Jurkat, Clone E6-1 (cell line): ENCODE data around the gene TGFBR2.

Experiments used
- DNase-seq: peaks from one replicate; pipeline ENCODE4 v3.0.0-alpha.2; 2011; ENCODE audit warnings: low read depth, low spot score
- H3K4me3 ChIP-seq: 2 replicates; pipeline ENCODE4 v1.5.1; 2011; ENCODE audit warnings: mild to moderate bottlenecking, low read length, control low read depth, moderate library complexity

Gene TGFBR2

DNA sequence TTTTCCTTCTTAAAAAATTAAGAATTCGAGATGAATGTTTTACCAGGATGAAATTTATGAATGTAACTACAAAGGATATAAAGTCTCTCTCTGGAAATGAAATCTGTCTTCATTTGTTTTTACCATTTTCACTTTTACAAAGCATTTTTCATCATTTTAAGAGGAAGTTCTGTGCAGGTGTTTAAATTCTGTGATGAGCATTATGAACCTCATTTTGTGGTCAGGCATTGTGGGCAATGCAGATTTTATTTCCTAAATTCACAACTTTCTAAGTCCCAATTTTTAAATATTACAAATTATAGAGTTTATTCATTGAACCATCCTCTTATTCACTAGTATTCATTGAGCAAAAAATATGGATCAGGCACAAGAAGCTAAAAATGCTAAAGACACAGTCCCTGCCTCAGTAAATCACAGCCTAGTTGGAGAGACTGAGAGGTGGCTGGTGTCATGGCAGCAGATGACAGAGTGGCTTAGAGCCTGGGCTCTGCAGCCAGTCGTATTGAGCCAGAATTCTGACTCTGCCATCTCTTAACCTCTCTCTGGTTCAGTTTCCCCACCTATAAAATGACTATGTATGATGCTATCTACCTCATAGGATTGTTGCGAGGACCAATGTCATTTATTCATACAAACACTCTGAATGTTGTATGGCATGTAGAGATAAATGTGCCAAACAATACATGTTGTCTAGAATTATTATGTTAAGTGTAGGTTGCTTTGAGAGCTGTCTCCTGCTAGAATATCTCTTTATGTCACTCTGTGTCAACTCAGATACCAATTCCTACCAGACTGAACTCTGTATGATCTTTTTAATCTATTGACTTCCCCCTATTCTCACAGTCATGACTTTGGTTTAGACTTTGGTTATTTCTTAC, 7.5 kb upstream of the TGFBR2 start:
- DNase-seq: peak; percentile 66
- no peak overlapping the region for H3K4me3 ChIP-seq

DNA sequence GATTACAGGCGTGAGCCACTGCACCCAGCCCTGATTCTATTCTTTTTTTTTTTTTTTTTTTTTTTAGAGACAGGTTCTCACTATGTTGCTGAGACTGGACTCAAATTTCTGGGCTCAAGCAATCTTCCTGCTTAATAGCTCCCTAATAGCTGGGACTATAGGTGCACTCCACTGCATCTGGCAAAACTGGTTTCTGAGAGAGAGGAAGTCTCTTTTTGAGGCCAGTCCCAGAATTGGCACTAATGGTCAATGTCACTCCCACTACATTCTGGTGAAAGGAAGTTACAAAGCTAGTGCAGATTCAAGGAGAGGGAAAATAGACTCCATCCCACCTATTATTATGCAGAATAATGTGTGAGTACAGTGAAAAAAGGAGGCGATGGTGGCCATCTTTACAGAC, 5.8 kb upstream of the TGFBR2 start:
- DNase-seq: no peak
- no peak overlapping the region for H3K4me3 ChIP-seq

DNA sequence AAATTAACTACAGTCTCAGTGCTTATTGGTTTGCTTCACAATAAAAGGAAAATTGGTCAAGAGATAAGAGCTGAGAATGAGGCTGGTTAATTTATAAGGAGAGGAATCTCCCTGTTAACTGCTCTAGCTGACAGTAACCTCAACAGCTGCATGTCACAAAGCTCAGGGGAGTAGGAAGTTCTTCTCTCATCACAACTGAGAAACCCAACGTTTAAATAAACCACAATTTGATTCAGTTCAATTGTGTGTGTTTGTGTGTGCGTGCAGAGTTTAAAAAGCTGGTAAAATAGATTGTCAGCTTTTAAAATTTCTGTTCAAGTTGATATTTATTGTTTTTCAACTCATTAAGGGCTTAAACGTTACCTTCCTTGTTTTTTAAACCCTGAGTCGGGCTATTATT, 3.5 kb upstream of the TGFBR2 start:
- peak; percentile 91 for DNase-seq
- peak overlapping the region; percentile 23 for H3K4me3 ChIP-seq

DNA sequence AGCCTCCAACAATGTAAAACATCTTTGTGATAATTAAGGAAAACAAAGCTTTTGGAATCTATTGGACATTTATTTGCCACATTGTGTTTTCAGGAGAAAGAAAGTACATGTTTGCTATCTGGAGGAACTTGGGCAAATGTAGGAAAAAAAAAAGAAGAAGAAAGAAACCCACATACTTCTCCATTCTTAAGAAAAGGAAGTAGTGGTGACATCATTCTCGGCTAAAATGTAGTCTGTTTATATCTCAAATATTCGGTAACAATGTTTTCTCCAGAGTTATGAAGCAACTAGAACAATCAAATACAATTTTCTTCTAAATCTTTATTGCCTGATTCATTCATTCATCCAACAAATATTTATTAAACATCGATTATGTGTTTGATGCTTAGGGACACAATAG, 2.3 kb upstream of the TGFBR2 start:
- no peak for DNase-seq
- H3K4me3 ChIP-seq: peak overlapping the region; percentile 43

DNA sequence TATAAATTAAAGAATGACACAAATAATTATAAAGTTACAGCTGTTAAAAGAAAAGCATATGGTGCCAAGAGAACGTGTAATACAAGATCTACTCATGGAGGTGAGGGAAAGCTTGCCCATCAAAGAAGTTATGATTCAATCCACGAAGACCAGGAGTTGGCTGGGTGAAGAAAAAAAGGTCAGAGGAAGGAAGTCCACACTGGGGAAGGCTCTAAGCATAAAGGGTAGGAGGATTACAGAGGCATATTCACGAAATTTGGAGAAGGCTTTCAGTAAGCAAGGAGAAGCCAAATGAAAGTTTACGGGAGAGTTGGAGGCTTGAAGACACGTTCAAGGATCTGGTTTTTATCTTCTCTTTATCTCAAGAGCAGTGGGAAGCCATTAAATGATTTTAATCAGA, 1.8 kb upstream of the TGFBR2 start:
- H3K4me3 ChIP-seq: peak overlapping the region; percentile 43
- no peak for DNase-seq

DNA sequence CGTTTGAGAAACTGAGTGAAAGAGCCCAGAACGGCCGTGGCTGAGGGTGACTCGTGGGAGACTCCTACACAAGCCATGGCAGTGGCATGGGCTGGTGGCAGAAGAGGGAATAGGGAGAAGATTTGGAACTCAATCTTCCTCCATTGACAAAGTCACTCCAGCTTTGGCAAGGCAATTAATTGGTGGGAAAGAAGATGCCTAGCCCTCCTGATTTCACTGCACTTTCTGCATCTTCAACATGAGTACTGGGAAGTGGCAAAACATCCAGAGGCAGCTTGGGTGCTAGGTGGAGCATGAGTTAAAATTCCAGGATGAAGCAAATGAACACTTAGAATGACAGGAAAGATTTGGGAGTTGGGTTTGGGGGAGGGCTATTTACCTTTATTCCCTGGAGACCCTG, 1.4 kb upstream of the TGFBR2 start:
- H3K4me3 ChIP-seq: peak overlapping the region; percentile 43
- DNase-seq: no peak

DNA sequence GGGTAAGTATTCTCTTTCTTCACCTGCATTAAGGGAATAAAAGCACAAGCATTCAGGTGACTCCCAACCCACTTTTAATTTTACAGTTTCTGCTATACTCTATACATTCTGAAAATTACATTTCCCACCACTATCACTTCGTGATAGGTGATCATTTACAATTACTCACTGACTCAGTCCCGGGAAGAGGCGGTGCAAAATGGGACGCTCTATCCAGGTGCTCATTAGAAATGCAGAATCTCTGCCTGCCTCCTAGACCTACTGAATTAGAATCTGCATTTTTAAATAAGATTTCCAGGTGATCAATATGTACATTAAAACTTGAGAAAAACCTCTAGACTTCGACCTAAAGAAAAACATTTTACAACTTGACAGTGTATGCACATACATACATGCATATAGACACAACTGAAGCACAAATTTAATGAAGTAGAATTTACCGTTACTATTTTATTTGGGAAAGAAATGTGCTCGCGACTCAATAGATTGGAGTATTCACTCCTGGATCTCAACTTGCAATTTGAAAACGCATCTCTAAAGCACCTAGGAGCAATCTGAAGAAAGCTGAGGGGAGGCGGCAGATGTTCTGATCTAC, 598 bp upstream of the TGFBR2 start:
- H3K4me3 ChIP-seq: peak overlapping the region; percentile 77
- no peak for DNase-seq

DNA sequence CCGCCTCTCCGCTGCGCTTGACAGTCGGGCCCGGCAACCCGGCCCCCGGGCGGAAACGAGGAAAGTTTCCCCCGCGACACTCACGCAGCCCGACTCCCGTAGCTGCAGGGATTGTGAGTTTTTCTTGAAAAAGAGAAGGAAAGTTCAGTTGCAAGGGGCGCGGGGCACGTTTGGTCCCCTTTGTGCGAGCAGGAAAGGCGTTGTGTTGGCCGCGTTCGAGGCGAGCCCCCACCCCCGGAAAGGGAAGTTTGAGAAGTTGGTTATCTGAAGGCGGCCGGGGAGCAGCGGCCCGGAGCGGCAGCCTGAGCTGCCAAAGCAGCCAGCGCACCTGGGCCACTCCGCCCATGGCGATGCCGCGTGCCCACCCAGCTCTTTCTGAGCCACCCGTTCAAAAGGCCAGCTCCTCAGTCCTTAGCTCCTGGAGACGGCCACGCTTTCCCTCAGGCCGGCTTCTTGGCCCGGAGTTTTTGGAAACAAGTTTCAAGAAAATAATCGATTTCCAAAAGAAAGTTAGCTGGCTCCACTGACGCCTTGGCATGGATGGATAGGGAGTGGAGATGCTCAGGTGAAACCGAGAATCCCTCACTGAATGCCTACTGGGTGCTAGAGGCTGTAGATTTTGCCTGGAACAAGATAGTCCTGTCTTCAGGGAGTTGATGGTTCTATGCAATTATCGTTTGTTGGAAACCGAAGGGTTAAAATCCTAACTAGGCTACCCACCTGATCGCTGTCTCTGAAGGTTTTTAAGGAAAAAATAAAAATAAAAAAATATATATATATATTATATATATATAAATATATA, 832 bp downstream of the TGFBR2 start:
- H3K4me3 ChIP-seq: peak overlapping the region; percentile 77
- no peak for DNase-seq

DNA sequence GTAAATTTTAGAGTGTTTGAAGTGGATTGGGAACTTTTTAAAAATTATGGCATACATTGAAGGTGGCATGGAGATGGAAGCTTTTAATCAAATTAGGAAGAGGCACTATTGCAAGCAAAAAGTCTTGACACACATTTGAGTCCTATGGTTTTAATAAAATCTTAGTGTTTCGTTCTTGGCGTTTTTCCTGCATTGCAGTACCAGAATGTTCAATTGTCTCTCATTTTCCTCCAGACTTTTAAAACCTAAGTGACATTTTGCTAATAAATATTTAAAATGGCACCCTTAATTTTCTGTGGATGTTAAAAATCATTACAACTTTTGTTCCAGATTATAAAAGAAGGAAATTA, 2.2 kb downstream of the TGFBR2 start:
- H3K4me3 ChIP-seq: peak overlapping the region; percentile 33
- no peak for DNase-seq

DNA sequence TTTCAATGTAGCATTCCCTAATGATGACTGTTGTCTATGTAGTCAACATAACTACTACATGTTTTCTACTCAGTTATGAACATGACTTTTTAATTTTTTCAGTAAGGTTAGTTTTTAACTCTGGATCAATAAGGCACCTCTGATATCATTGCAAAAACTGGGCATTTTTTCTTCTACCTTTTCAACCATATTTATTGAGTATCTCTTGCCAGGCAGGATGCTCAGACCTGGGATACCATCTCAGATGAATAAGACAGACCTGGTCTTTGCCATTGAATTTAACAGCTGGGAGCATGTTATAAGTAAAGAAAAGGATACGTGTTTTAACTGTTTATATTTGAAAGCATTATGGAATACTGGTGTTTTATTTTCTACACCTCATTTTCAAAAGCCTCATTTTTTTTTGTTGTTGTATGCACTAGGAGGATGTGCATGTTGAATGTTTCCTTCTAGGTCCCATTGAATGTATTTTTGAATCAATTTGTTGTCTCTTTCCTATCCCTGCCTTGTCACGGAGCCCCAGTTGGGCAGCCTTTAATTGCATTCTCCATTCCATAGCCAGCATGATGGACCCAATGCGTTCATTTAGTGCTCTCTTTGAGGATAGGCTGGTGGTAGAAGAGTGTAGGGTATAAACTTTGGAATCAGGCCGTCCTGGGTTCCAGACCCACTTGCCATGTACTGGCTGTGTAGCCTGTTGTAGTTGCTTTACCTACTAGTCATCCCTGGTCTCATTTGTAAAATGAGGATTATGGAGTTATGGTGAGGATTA, 3.7 kb downstream of the TGFBR2 start:
- H3K4me3 ChIP-seq: no peak overlapping the region
- DNase-seq: no peak

DNA sequence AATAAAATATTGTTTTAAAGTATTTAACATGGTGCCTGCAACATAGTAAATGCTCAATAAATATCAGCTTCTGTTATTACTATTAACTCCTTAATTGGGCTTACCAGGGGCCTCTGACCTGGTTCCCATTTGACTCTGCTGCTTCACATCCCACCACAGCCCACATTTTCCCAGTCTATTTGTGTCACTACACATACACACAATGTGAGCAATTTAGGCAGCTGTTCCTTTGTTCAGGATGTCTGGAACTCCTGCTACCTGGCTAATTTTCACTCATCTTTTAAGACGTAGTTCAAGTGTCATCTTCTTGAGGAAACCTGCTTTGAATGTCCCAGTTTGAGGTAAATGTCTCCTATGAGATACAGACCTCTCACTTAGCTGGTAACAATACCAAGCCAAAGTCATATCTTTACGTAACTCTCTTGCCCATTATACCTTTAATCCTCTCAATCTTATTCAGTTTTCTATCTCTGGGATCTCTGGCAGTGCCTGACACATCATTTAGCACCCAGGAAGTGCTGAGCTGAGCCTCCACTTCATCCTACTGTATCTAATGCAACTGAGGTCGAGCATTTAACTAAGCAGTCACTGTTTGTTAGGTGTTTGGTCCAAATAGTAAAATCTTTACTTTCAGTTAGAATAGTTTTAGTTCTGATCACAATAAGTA, 4.4 kb downstream of the TGFBR2 start:
- no peak overlapping the region for H3K4me3 ChIP-seq

DNA sequence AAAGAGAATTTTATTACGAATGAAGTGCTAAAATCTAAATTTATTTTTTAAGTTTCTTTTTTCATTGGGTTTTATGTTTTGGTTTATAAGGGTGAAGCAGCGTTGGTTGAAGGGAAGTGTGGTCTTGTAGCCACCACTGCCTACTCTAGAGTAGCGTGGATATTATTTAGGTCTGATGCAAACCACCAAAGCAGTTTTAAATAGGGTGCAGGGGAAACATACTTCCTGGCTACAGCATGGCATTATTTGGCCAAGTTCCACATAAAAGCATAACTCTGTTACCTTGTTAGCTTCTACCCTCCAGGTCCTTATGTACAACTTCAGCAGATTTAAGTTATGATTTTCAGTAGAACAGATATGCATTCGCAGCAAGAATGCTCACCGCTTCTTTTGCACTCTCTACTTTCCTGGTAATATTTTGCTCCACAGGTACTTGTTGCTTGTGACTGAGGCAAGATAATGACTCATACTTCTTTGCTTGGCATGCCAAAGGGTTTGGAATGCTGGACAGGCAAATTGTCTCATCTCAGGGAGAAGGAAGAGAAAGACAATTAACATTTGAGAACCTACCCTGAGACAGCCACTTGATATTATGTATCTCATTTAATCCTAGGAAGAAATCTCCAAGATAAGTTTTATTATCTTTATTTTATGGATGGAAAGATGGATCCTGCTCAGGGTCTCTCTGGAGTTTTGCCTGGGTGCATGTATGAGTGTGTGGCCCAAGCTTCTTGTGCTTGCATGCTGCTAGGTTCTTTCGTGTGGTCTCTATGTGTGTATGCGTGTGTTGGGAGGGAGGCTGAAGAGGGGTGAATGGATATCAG, 5.4 kb downstream of the TGFBR2 start:
- peak; percentile 60 for DNase-seq

More for the DNA sequence above, 4.4 kb downstream of the TGFBR2 start:
- no peak for DNase-seq

DNA sequence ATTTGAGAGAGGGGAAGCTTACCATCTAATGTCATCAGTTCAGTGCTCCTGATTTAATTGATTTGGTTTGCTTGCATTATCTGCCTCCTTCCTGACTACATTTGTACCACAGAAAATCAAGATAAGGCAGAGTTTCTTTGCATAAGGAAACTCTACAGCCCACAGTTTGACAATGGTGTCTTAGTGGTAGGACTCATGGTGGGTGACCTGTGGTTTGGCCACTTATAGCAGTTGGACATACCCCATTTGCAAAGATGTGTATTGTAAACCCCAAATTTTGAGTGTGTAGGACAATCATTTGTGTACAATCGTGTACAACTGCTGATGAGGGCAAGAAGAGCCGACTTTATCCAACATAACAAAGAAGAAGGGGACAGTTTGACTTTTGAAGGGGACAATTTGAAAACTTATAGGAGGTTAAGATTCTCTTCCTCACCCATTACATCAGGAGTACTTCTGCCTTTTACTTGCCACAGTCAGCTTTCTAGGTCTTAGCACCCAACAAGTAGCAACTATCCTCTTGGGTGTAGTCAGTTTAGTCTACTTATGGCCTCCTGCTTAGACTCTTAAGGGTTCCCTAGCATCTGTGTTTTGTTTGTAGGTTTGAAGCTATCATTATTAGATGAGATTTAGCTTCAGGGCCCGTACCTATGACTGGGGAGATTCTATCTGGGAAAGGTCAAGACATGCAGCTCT, 6.2 kb downstream of the TGFBR2 start:
- H3K4me3 ChIP-seq: no peak overlapping the region
- no peak for DNase-seq

More for the DNA sequence above, 5.4 kb downstream of the TGFBR2 start:
- no peak overlapping the region for H3K4me3 ChIP-seq

DNA sequence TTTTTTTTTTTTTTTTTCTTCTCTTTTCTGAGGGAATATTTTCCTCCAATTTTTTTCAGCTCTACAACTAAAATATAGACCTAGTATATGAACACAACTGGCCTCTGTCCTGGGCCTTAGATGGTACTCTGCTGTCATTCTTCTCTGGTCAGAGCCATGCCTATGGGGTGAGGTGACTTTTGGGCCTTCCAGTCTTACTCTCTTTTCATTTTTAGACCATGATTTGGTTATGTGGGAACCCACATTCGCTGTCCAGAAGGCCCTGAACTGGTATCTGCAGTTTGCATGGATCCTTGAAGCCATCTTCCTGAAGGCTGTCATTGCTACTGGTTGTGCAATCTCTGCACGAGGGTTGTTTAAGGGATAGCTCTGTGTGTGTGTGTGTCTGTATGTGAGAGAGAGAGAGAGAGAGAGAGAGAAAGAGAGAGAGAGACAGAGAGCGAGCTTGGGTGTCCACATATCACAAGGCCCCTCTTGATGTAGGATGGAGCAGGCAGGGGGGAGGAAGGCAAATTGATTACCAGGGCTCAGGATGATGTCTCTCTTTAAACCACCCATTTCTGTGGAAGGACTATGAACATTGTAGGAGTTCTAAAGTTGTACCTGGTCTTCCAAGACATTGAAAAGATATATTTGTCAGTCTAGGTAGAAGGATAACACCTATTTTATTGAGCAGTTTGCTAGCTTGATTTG, 6.9 kb downstream of the TGFBR2 start:
- H3K4me3 ChIP-seq: no peak overlapping the region
- DNase-seq: no peak

DNA sequence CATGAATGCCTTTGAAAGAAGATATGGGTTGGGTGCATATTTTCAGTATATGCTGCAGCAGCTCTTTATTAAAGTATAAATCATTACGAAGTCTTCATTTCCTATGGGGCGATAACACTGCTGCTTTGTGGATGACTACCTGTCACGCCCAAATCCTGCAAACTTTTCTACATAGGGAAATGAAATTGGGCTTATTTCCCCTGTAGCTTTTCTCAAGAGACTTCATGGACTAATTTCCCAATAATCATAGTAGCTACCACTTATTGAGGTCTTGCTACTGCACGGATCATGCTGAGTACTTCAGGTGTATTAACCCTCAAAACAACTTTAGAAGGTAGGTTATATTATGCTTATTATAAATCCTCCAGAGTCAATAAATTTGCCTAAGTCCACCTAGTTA, 8.0 kb downstream of the TGFBR2 start:
- DNase-seq: no peak
- no peak overlapping the region for H3K4me3 ChIP-seq

DNA sequence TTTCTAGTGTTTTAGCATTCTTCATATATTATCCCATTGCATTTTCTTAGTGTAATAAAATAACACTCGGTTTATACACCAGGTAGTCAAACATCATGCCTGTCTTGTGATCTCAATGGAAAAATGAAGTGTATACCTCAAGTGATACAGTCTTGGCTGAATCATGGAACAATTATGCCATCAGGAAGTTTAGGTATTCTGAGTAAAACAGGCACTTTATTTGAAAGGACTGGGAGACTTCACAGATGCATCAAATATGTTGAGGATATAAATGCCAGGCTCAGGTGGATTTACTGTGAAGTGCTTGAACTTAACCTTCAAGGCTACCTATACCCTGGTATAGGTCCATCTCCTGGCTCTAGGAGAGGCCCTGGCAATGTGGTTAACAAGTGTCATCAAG, 8.5 kb downstream of the TGFBR2 start:
- DNase-seq: no peak

More for the DNA sequence above, 8.5 kb downstream of the TGFBR2 start:
- no peak overlapping the region for H3K4me3 ChIP-seq
